Left forelimb (tissue), 1 donor: ENCODE results near the gene ACCSL.

Experiments used
- DNase-seq: peaks from one replicate; pipeline ENCODE4 v3.0.0-alpha.2; 2018; ENCODE audit warnings: low spot score

ACCSL gene

GRCh38 chr11:44096360-44097185 is 48.8 kb downstream of the ACCSL start:
- DNase-seq, result no peak

GRCh38 chr11:44097821-44098220 is 50.0 kb downstream of the ACCSL start:
- no peak for DNase-seq

GRCh38 chr11:44101098-44101497 is 53.3 kb downstream of the ACCSL start:
- DNase-seq, result no peak

GRCh38 chr11:44104481-44105294 is 56.9 kb downstream of the ACCSL start:
- no peak for DNase-seq

GRCh38 chr11:44108260-44108659 is 60.5 kb downstream of the ACCSL start:
- no peak for DNase-seq
